Measurements from ENCODE around the gene ZFY.

DNA sequence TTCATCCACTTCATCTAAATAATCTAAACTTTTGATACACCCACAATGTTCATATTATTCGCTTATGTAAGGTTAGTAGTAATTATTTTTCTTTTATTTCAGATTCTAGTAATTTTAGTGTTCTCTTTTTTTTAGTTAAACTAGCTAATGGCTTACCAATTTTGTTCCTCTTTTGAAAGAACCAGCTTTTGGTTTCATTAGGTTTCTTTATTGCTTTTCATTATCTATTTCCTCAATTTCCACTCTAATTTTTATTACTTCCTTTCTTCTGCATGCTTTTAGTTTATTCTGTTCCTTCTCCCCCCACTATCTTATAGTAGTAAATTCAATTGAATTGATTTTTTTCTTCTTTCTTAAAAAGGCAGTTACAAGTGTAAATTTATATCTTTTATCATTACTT lies 90.2 kb downstream of the ZFY start:
- TF ChIP-seq, protein P1, sequence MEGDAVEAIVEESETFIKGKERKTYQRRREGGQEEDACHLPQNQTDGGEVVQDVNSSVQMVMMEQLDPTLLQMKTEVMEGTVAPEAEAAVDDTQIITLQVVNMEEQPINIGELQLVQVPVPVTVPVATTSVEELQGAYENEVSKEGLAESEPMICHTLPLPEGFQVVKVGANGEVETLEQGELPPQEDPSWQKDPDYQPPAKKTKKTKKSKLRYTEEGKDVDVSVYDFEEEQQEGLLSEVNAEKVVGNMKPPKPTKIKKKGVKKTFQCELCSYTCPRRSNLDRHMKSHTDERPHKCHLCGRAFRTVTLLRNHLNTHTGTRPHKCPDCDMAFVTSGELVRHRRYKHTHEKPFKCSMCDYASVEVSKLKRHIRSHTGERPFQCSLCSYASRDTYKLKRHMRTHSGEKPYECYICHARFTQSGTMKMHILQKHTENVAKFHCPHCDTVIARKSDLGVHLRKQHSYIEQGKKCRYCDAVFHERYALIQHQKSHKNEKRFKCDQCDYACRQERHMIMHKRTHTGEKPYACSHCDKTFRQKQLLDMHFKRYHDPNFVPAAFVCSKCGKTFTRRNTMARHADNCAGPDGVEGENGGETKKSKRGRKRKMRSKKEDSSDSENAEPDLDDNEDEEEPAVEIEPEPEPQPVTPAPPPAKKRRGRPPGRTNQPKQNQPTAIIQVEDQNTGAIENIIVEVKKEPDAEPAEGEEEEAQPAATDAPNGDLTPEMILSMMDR (conservative IDR thresholded peaks at IDR 0.05; ENCODE audit: low read depth, low read length), result no peak
- no peak for TF ChIP-seq EZH2 (IDR thresholded peaks at IDR 0.05; ENCODE audit: low read length, unreplicated experiment)
- TF ChIP-seq EZH2phosphoT487 (IDR thresholded peaks at IDR 0.05; ENCODE audit: borderline replicate concordance, low read length), result no peak

Measured in PC-3 (cell line).